ENCODE results near the gene NTM.

NTM gene

GRCh38 chr11:132072044-132072857, 701.8 kb downstream of the NTM start:
- CTCF ChIA-PET = no interaction called here
- DNase-seq (ENCODE audit: extremely low spot score) = no peak
- POLR2A ChIA-PET = no interaction called here
- no peak for TF ChIP-seq TARDBP (IDR thresholded peaks at IDR 0.05)
- TF ChIP-seq ZNF384 (IDR thresholded peaks at IDR 0.05) = no peak
- no peak for TF ChIP-seq FOXM1 (IDR thresholded peaks at IDR 0.05; ENCODE audit: borderline replicate concordance)
- no peak for TF ChIP-seq NFRKB (IDR thresholded peaks at IDR 0.05)
- no peak for TF ChIP-seq HDGF (IDR thresholded peaks at IDR 0.05; ENCODE audit: borderline replicate concordance)
- no peak for TF ChIP-seq ELF4 (IDR thresholded peaks at IDR 0.05)
- no peak for TF ChIP-seq SUZ12 (IDR thresholded peaks at IDR 0.05)
- TF ChIP-seq PKNOX1 (IDR thresholded peaks at IDR 0.05) = no peak
- TF ChIP-seq FOXK2 (IDR thresholded peaks at IDR 0.05) = no peak
- TF ChIP-seq CTBP1 (IDR thresholded peaks at IDR 0.05; ENCODE audit: borderline replicate concordance) = no peak
- TF ChIP-seq SP1 (IDR thresholded peaks at IDR 0.05) = no peak
- no peak for TF ChIP-seq BHLHE40 (IDR thresholded peaks at IDR 0.05; ENCODE audit: borderline replicate concordance)
- TF ChIP-seq FOXA1 (IDR thresholded peaks at IDR 0.05) = no peak
- no peak for TF ChIP-seq ARNT (IDR thresholded peaks at IDR 0.05)
- TF ChIP-seq L3MBTL2 (conservative IDR thresholded peaks at IDR 0.05) = no peak
- no peak for TF ChIP-seq LEF1 (IDR thresholded peaks at IDR 0.05; ENCODE audit: borderline replicate concordance)

- no peak for DNase-seq (ENCODE audit: extremely low spot score)
- ChIA-PET POLR2A (no interaction called here), CTCF (no interaction called here)
- TF ChIP-seq FOXM1 (IDR thresholded peaks at IDR 0.05; ENCODE audit: borderline replicate concordance) (no peak), LEF1 (IDR thresholded peaks at IDR 0.05; ENCODE audit: borderline replicate concordance) (no peak), ELF4 (IDR thresholded peaks at IDR 0.05) (no peak), L3MBTL2 (conservative IDR thresholded peaks at IDR 0.05) (no peak), TARDBP (IDR thresholded peaks at IDR 0.05) (no peak), PKNOX1 (IDR thresholded peaks at IDR 0.05) (no peak), FOXA1 (IDR thresholded peaks at IDR 0.05) (no peak), BHLHE40 (IDR thresholded peaks at IDR 0.05; ENCODE audit: borderline replicate concordance) (no peak), CTBP1 (IDR thresholded peaks at IDR 0.05; ENCODE audit: borderline replicate concordance) (no peak), HDGF (IDR thresholded peaks at IDR 0.05; ENCODE audit: borderline replicate concordance) (no peak), SUZ12 (IDR thresholded peaks at IDR 0.05) (no peak), ZNF384 (IDR thresholded peaks at IDR 0.05) (no peak), ARNT (IDR thresholded peaks at IDR 0.05) (no peak)
Observed at GRCh38 chr11:132072858-132073211, 702.4 kb downstream of the NTM start.

DNA sequence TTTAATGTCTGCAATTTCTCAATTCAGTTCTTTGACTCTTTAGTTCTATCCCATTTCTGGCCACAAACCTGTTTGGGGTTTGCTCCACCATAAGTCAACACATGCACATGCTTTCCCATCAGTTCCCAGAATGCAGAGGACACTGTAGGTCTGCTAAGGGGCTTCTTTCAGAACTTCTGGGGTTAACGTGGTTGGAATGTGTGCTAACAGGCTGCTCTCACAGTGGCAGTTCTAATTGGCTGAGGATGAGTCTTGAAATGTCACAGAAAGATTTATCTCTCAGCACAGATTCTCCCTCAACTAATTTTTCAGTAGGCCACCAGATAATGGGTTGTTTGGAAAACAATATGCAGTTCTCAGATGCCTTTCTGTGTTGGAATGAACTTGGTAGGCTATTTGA, 703.4 kb downstream of the NTM start:
- POLR2A ChIA-PET = no interaction called here

DNA sequence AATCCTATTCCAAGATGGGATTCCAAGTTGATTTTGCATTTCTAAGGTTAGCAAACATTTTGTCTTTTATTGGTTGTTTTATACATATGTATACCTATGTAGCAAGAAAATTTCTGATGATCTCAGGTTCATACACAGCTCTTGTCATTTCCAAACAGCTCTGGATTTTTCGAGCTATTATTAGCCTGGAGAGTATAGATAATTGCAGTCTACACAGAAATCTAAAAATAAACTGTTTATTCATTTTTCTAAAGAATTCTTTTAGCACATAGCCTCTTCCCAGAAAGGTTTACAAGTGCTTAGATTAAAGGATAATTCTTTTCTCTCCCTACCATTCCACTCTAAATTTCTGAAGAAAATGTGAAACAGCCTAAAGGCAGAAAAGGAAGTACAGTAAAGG, 705.0 kb downstream of the NTM start:
- CTCF ChIA-PET = no interaction called here
- no peak for DNase-seq (ENCODE audit: extremely low spot score)
- TF ChIP-seq CTBP1 (IDR thresholded peaks at IDR 0.05; ENCODE audit: borderline replicate concordance) (no peak), HDGF (IDR thresholded peaks at IDR 0.05; ENCODE audit: borderline replicate concordance) (no peak), FOXK2 (IDR thresholded peaks at IDR 0.05) (no peak), BHLHE40 (IDR thresholded peaks at IDR 0.05; ENCODE audit: borderline replicate concordance) (no peak), L3MBTL2 (conservative IDR thresholded peaks at IDR 0.05) (no peak), FOXM1 (IDR thresholded peaks at IDR 0.05; ENCODE audit: borderline replicate concordance) (no peak), PKNOX1 (IDR thresholded peaks at IDR 0.05) (no peak), TARDBP (IDR thresholded peaks at IDR 0.05) (no peak), LEF1 (IDR thresholded peaks at IDR 0.05; ENCODE audit: borderline replicate concordance) (no peak), FOXA1 (IDR thresholded peaks at IDR 0.05) (no peak)
- POLR2A ChIA-PET = no interaction called here

More for the DNA sequence above, 703.4 kb downstream of the NTM start:
- TF ChIP-seq BHLHE40 (IDR thresholded peaks at IDR 0.05; ENCODE audit: borderline replicate concordance) = no peak
- TF ChIP-seq L3MBTL2 (conservative IDR thresholded peaks at IDR 0.05) = no peak
- TF ChIP-seq PKNOX1 (IDR thresholded peaks at IDR 0.05) = no peak
- TF ChIP-seq SUZ12 (IDR thresholded peaks at IDR 0.05) = no peak
- TF ChIP-seq FOXK2 (IDR thresholded peaks at IDR 0.05) = no peak
- TF ChIP-seq TARDBP (IDR thresholded peaks at IDR 0.05) = no peak
- TF ChIP-seq FOXM1 (IDR thresholded peaks at IDR 0.05; ENCODE audit: borderline replicate concordance) = no peak
- no peak for TF ChIP-seq ARNT (IDR thresholded peaks at IDR 0.05)
- TF ChIP-seq SP1 (IDR thresholded peaks at IDR 0.05) = no peak
- TF ChIP-seq NFRKB (IDR thresholded peaks at IDR 0.05) = no peak
- no peak for TF ChIP-seq ZNF384 (IDR thresholded peaks at IDR 0.05)
- no peak for TF ChIP-seq HDGF (IDR thresholded peaks at IDR 0.05; ENCODE audit: borderline replicate concordance)
- TF ChIP-seq LEF1 (IDR thresholded peaks at IDR 0.05; ENCODE audit: borderline replicate concordance) = no peak
- no peak for TF ChIP-seq ELF4 (IDR thresholded peaks at IDR 0.05)
- no peak for TF ChIP-seq CTBP1 (IDR thresholded peaks at IDR 0.05; ENCODE audit: borderline replicate concordance)
- no peak for TF ChIP-seq FOXA1 (IDR thresholded peaks at IDR 0.05)
- DNase-seq (ENCODE audit: extremely low spot score) = no peak
- CTCF ChIA-PET = no interaction called here

DNA sequence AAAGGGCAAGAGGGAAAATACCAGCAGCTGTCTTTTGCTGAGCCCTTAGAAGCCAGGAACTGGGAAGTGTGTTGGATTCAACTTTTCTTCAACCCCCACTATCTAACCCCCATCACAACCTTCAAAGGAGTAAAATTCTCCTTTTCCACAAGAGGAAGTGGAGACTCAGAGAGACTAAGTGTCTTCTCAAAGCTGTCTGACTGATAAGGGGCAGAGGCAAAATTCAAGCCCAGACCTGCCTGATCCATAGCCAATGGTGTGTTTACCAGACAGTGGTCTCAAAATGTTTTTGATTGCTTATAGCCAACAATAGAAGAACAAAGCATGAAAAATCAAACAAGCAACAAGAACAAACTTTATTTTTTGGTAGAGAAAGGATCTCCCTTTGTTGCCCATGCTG, 707.0 kb downstream of the NTM start:
- CTCF ChIA-PET = no interaction called here
- TF ChIP-seq NFRKB (IDR thresholded peaks at IDR 0.05) (no peak), SP1 (IDR thresholded peaks at IDR 0.05) (no peak), TARDBP (IDR thresholded peaks at IDR 0.05) (no peak), FOXA1 (IDR thresholded peaks at IDR 0.05) (no peak), PKNOX1 (IDR thresholded peaks at IDR 0.05) (no peak), FOXM1 (IDR thresholded peaks at IDR 0.05; ENCODE audit: borderline replicate concordance) (no peak), LEF1 (IDR thresholded peaks at IDR 0.05; ENCODE audit: borderline replicate concordance) (no peak), BHLHE40 (IDR thresholded peaks at IDR 0.05; ENCODE audit: borderline replicate concordance) (no peak), ELF4 (IDR thresholded peaks at IDR 0.05) (no peak), HDGF (IDR thresholded peaks at IDR 0.05; ENCODE audit: borderline replicate concordance) (no peak), CTBP1 (IDR thresholded peaks at IDR 0.05; ENCODE audit: borderline replicate concordance) (no peak), ARNT (IDR thresholded peaks at IDR 0.05) (no peak), L3MBTL2 (conservative IDR thresholded peaks at IDR 0.05) (no peak), ZNF384 (IDR thresholded peaks at IDR 0.05) (no peak), FOXK2 (IDR thresholded peaks at IDR 0.05) (no peak), SUZ12 (IDR thresholded peaks at IDR 0.05) (no peak)
- DNase-seq (ENCODE audit: extremely low spot score) = no peak
- POLR2A ChIA-PET = no interaction called here
